Measurements from ENCODE around the gene STOM.

Gene STOM

GRCh38 chr9:121324316-121324715 lies 45.7 kb downstream of the STOM start:
- no peak for DNase-seq
- Histone ChIP-seq H3K4me1 (ENCODE audit: insufficient read depth, low read length) (peaks cover 3% of the 10 kb centered on the region; the same call in 1 of the 2 replicates), H3K27ac (ENCODE audit: low read length) (no peak overlapping the region), H4K20me1 (ENCODE audit: insufficient read depth, low read length) (no peaks in the 10 kb centered on the region), H3K9me3 (ENCODE audit: insufficient read depth, low read length, severe bottlenecking) (no peaks in the 10 kb centered on the region), H3K27me3 (ENCODE audit: insufficient read depth, low read length, poor library complexity) (peaks cover 2% of the 10 kb centered on the region), H3K4me3 (ENCODE audit: low read depth in 1 of 2, low read length in 2 of 2) (no peak overlapping the region), H2AFZ (ENCODE audit: low read depth, low read length) (no peak overlapping the region), H3K9ac (ENCODE audit: low read depth, low read length) (no peak overlapping the region), H3K79me2 (ENCODE audit: insufficient read depth, low read length) (no peaks in the 10 kb centered on the region), H3K4me2 (ENCODE audit: insufficient read depth, low read length) (no peak overlapping the region), H3K36me3 (ENCODE audit: insufficient read depth, low read length) (no peaks in the 10 kb centered on the region)
- ATAC-seq (ENCODE audit: insufficient read depth, low read depth): no peak
- TF ChIP-seq CTCF (IDR thresholded peaks at IDR 0.05; ENCODE audit: borderline replicate concordance, extremely low read depth, low read length, poor library complexity, severe bottlenecking) (no peak), EZH2 (IDR thresholded peaks at IDR 0.05; ENCODE audit: borderline replicate concordance, low read depth, low read length, severe bottlenecking) (no peak)

- no peak overlapping the region for H3K9ac ChIP-seq (ENCODE audit: low read depth, low read length)
- H3K4me1 ChIP-seq (ENCODE audit: insufficient read depth, low read length): peaks cover 3% of the 10 kb centered on the region; the same call in 1 of the 2 replicates
- no peaks in the 10 kb centered on the region for H3K9me3 ChIP-seq (ENCODE audit: insufficient read depth, low read length, severe bottlenecking)
- H3K79me2 ChIP-seq (ENCODE audit: insufficient read depth, low read length): no peaks in the 10 kb centered on the region
- no peak for TF ChIP-seq CTCF (IDR thresholded peaks at IDR 0.05; ENCODE audit: borderline replicate concordance, extremely low read depth, low read length, poor library complexity, severe bottlenecking)
- no peak overlapping the region for H3K4me2 ChIP-seq (ENCODE audit: insufficient read depth, low read length)
- H3K27me3 ChIP-seq (ENCODE audit: insufficient read depth, low read length, poor library complexity): peaks cover 2% of the 10 kb centered on the region
- DNase-seq: no peak
- no peaks in the 10 kb centered on the region for H3K36me3 ChIP-seq (ENCODE audit: insufficient read depth, low read length)
- H3K27ac ChIP-seq (ENCODE audit: low read length): no peak overlapping the region
- no peak overlapping the region for H3K4me3 ChIP-seq (ENCODE audit: low read depth in 1 of 2, low read length in 2 of 2)
- ATAC-seq (ENCODE audit: insufficient read depth, low read depth): no peak
- no peaks in the 10 kb centered on the region for H4K20me1 ChIP-seq (ENCODE audit: insufficient read depth, low read length)
- no peak overlapping the region for H2AFZ ChIP-seq (ENCODE audit: low read depth, low read length)
Measured at GRCh38 chr9:121323449-121324151, 46.5 kb downstream of the STOM start.

GRCh38 chr9:121322737-121323448 lies 47.2 kb downstream of the STOM start:
- DNase-seq: no peak
- Histone ChIP-seq H3K4me3 (ENCODE audit: low read depth in 1 of 2, low read length in 2 of 2) (no peak overlapping the region), H3K79me2 (ENCODE audit: insufficient read depth, low read length) (no peaks in the 10 kb centered on the region), H3K27me3 (ENCODE audit: insufficient read depth, low read length, poor library complexity) (peaks cover 2% of the 10 kb centered on the region), H3K27ac (ENCODE audit: low read length) (no peak overlapping the region), H4K20me1 (ENCODE audit: insufficient read depth, low read length) (no peaks in the 10 kb centered on the region), H3K4me1 (ENCODE audit: insufficient read depth, low read length) (peaks cover 3% of the 10 kb centered on the region; the same call in 1 of the 2 replicates), H2AFZ (ENCODE audit: low read depth, low read length) (no peak overlapping the region), H3K9me3 (ENCODE audit: insufficient read depth, low read length, severe bottlenecking) (no peaks in the 10 kb centered on the region), H3K9ac (ENCODE audit: low read depth, low read length) (no peak overlapping the region), H3K36me3 (ENCODE audit: insufficient read depth, low read length) (no peaks in the 10 kb centered on the region), H3K4me2 (ENCODE audit: insufficient read depth, low read length) (no peak overlapping the region)
- no peak for ATAC-seq (ENCODE audit: insufficient read depth, low read depth)
- TF ChIP-seq EZH2 (IDR thresholded peaks at IDR 0.05; ENCODE audit: borderline replicate concordance, low read depth, low read length, severe bottlenecking) (no peak), CTCF (IDR thresholded peaks at IDR 0.05; ENCODE audit: borderline replicate concordance, extremely low read depth, low read length, poor library complexity, severe bottlenecking) (no peak)
